ENCODE measurements around the gene SH3RF3.

The SH3RF3 gene

GRCh38 chr2:109476641-109477441 lies 347.8 kb downstream of the SH3RF3 start:
- ATAC-seq = peak; percentile 12
- no peak for DNase-seq

- DNase-seq (no peak), ATAC-seq (no peak)
Observed at GRCh38 chr2:109478906-109479493, 350.0 kb downstream of the SH3RF3 start.

GRCh38 chr2:109479804-109480203 lies 350.8 kb downstream of the SH3RF3 start:
- DNase-seq = no peak
- ATAC-seq = no peak

GRCh38 chr2:109480486-109481195 lies 351.6 kb downstream of the SH3RF3 start:
- no peak for ATAC-seq

GRCh38 chr2:109481196-109481555 lies 352.2 kb downstream of the SH3RF3 start:
- DNase-seq (no peak), ATAC-seq (no peak)

More at GRCh38 chr2:109480486-109481195, 351.6 kb downstream of the SH3RF3 start:
- no peak for DNase-seq

GRCh38 chr2:109481599-109481998 lies 352.6 kb downstream of the SH3RF3 start:
- no peak for ATAC-seq
- DNase-seq = no peak

- no peak for ATAC-seq
- no peak for DNase-seq
Observed at GRCh38 chr2:109482361-109482861, 353.4 kb downstream of the SH3RF3 start.

GRCh38 chr2:109486711-109487535 lies 357.9 kb downstream of the SH3RF3 start:
- DNase-seq = no peak
- no peak for ATAC-seq

- ATAC-seq (no peak), DNase-seq (no peak)
Observed at GRCh38 chr2:109487536-109487869, 358.5 kb downstream of the SH3RF3 start.

GRCh38 chr2:109487871-109488655 lies 359.1 kb downstream of the SH3RF3 start:
- no peak for DNase-seq

GRCh38 chr2:109489296-109489695 lies 360.3 kb downstream of the SH3RF3 start:
- DNase-seq = no peak
- ATAC-seq = no peak

More at GRCh38 chr2:109487871-109488655, 359.1 kb downstream of the SH3RF3 start:
- no peak for ATAC-seq

GRCh38 chr2:109493176-109493935 lies 364.4 kb downstream of the SH3RF3 start:
- DNase-seq (no peak), ATAC-seq (no peak)

- ATAC-seq (no peak), DNase-seq (no peak)
Observed at GRCh38 chr2:109494351-109494750, 365.3 kb downstream of the SH3RF3 start.

- DNase-seq (no peak), ATAC-seq (no peak)
Observed at GRCh38 chr2:109497463-109497862, 368.5 kb downstream of the SH3RF3 start.

GRCh38 chr2:109497911-109498870 lies 369.2 kb downstream of the SH3RF3 start:
- DNase-seq (no peak), ATAC-seq (no peak)

GRCh38 chr2:109498906-109499305 lies 369.9 kb downstream of the SH3RF3 start:
- ATAC-seq = no peak
- no peak for DNase-seq

- DNase-seq (no peak), ATAC-seq (no peak)
Observed at GRCh38 chr2:109499566-109499965, 370.6 kb downstream of the SH3RF3 start.

- no peak for ATAC-seq
Observed at GRCh38 chr2:109500910-109501309, 371.9 kb downstream of the SH3RF3 start.

GRCh38 chr2:109501461-109501860 lies 372.5 kb downstream of the SH3RF3 start:
- no peak for DNase-seq

More at GRCh38 chr2:109500910-109501309, 371.9 kb downstream of the SH3RF3 start:
- no peak for DNase-seq

More at GRCh38 chr2:109501461-109501860, 372.5 kb downstream of the SH3RF3 start:
- no peak for ATAC-seq

All from stimulated activated naive CD8-positive, alpha-beta T cell treated with anti-CD3 and anti-CD28 coated beads, Interleukin-15, Interleukin-2, amounts not matched to agents 100 U/mL and 50 U/mL, for 24 hours (primary cell).